ENCODE results near the gene UBB. TPM values are rescaled to one million over a fixed set of nuclear protein-coding genes. Genes with fewer than 3 reads are reported as not detected.
"Not testable (repeated sequence)": the region's sequence is repeated elsewhere in the genome, so short reads cannot be mapped to it uniquely, and the experiment has no call there.

Gene UBB
- total RNA-seq, 2 experiments from 2014 or later: 1,415 to 1,441 TPM

DNA sequence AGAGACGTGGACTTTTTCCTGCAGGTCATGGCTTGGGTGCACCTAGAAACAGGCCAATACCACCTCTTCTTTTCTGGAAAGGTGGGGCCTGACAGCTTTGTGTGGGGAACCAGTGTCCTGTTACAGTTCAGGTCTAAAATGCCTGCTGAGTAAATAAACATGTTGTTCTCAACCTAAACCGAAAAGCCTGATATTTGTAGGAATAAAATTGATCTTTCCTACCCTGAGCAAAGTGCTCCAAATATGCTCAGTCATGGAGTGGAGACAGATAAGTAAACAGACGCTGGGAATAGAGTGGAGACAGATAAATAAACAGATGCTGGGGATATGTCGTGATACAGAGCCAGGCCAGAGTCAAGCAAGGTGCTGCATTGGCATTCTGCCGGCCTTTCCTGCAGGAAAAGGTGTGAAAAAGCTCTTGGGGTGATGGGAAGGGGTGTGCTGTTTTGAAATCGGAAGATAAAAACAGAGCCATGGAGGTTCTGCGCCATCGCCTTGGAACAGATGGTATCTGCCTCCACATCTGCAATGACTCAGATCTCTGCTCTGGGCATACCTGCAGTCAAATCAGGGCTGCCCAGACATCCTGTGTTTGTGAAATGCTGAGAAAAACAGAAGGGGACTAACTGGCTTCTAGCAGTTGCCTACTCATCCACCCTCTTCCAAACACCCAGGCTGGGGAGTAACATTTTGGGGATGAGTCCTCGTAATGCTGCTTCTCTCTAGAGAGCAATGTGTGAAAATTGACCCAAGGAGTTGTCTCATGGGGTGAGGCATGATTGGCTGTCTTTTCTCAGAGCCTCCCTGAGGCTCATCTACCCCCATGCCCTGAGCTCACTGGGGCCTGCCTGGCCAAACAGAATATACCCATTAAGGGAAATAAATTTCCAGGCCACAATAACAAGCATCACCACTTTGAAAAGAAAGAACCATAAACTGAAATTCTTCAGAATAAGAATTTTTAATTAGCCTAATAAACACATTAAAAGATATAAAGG is 17.7 kb downstream of the UBB start:
- DNase-seq: no peak
- Mint-ChIP-seq H3K27me3 (ENCODE audit: low read depth) (peaks cover 1% of the 10 kb centered on the region), H3K4me3 (no peak overlapping the region), H3K27ac (no peak overlapping the region), H3K4me1 (ENCODE audit: low read depth) (peaks cover 9% of the 10 kb centered on the region), H3K36me3 (ENCODE audit: low read depth) (no peaks in the 10 kb centered on the region), H3K9me3 (ENCODE audit: insufficient read depth) (no peaks in the 10 kb centered on the region)
- ATAC-seq: no peak
- POLR2A ChIA-PET: no interaction called here
- CTCF ChIA-PET: interaction anchor here (1.1 kb wide), 1 partner anchor 17 kb away, joined by 3 read pairs; the partner anchor contains the start of gene TRPV2

DNA sequence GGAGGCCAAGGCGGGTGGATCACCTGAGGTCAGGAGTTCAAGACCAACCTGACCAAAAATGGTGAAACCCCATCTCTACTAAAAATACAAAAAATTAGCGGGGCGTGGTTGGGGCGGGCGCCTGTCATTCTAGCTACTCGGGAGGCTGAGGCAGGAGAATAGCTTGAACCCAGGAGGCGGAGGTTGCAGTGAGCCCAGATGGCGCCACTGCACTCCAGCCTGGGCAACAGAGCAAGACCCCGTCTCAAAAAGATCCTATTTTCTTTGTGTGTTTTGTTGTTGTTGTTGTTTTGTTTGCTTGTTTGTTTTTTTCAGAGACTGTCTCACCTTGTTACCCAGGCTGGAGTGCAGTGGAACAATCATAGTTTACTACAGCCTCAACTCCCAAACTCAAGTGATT is 23.0 kb downstream of the UBB start:
- not testable (repeated sequence) for H3K27ac Mint-ChIP-seq; H3K9me3 Mint-ChIP-seq (ENCODE audit: insufficient read depth); H3K36me3 Mint-ChIP-seq (ENCODE audit: low read depth); H3K4me3 Mint-ChIP-seq; DNase-seq; ATAC-seq; H3K4me1 Mint-ChIP-seq (ENCODE audit: low read depth)
- ChIA-PET CTCF (interaction anchor here (2.4 kb wide), 1 partner anchor 12 kb away, joined by 12 read pairs; the partner anchor contains the start of gene TRPV2), POLR2A (interaction anchor here (0.9 kb wide), 1 partner anchor 36 kb away, joined by 3 read pairs; no protein-coding TSS in a partner anchor)
- peaks cover 16% of the 10 kb centered on the region for H3K27me3 Mint-ChIP-seq (ENCODE audit: low read depth)

DNA sequence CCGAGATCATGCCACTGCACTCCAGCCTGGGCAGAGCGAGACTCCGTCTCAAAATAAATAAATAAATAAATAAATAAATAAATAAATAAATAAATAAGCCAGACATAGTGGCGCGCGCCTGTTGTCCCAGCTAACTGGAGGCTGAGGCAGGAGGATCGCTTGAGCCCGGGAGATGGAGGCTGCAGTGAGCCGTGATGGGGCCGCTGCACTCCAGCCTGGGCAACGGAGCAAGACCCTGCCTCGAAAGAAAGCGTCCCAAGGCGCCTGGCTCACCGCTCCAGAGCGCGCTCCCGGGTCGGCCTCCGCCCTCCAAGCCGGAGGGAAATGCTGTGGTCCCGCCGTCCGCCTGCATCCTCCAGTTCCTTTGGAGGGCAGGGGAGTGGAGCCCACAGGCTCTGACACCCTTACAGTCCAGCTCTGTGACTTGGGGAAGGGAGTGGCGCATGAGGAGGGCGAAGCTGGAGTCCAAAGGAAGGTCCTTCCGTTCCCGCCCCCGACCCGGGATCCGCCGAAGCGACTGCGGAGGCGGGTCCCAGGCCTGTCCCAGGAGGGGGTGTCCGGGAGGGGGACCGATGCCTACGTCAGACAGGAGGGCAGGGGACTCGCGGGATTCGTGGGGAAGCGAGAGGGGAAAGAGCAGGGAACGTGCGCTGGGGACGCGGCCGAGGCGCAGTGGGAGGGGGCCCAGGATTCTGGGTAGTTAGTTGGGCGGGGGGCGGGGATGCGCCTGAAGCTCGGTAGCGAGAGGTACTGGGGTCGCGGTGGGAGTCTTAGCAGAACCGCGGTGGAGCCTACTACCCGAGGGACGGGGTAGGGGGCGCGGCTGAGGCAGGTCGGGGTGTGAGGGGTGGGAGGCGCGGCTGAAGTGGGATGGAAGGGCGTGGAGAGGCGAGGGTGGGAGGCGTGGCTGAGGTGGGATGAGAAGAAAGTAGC is 26.1 kb downstream of the UBB start:
- Mint-ChIP-seq H3K27me3 (ENCODE audit: low read depth) (peaks cover 16% of the 10 kb centered on the region), H3K4me3 (no peak overlapping the region)
- CTCF ChIA-PET: interaction anchor here (1.0 kb wide), 1 partner anchor 9 kb away, joined by 3 read pairs; no protein-coding TSS in a partner anchor

DNA sequence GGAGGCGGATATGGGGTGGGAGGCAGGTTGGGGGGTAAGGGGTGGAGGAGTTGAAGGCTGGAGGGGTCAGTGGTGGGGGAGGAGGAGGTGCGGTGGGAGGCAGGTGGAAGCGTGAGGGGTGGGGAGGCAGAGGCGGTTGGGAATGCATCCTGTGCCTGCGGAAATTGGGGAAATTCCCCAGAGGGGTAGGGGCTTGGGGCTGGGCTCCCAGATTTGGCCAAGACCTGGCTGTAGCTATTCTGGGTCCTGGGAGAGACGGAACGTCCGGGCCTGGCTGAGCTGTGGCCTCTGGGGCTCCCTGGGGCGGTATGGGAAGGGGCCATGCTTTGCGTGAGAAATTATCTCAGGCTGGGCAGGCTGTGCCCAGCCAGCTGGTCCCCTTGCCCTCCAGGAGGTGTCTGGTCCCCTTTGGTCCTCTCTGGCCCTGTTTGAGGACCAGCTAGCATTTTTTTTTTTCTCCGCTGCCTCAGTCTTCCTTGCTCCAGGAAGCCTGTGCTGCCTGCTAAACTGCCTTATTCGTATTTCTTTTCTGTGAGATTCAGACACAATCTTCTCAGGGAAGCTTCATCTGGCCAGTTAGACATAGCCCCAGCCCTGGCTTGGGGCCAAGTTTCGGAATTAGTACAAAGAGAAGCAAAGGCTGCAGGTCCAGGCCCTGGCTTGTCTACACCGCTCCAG is 27.2 kb downstream of the UBB start:
- no peaks in the 10 kb centered on the region for H3K36me3 Mint-ChIP-seq (ENCODE audit: low read depth)
- DNase-seq (no peak), ATAC-seq (no peak)
- H3K27me3 Mint-ChIP-seq (ENCODE audit: low read depth): peaks cover 16% of the 10 kb centered on the region
- H3K27ac Mint-ChIP-seq: no peak overlapping the region
- peaks cover 5% of the 10 kb centered on the region for H3K4me1 Mint-ChIP-seq (ENCODE audit: low read depth)
- CTCF ChIA-PET: interaction anchor here (1.1 kb wide), 1 partner anchor 20 kb away, joined by 3 read pairs; no protein-coding TSS in a partner anchor
- POLR2A ChIA-PET: no interaction called here
- no peaks in the 10 kb centered on the region for H3K9me3 Mint-ChIP-seq (ENCODE audit: insufficient read depth)
- H3K4me3 Mint-ChIP-seq: no peak overlapping the region

More for the DNA sequence above, 26.1 kb downstream of the UBB start:
- ATAC-seq: no peak
- DNase-seq: no peak
- Mint-ChIP-seq H3K36me3 (ENCODE audit: low read depth) (no peaks in the 10 kb centered on the region), H3K4me1 (ENCODE audit: low read depth) (peaks cover 5% of the 10 kb centered on the region), H3K27ac (no peak overlapping the region), H3K9me3 (ENCODE audit: insufficient read depth) (no peaks in the 10 kb centered on the region)
- POLR2A ChIA-PET: no interaction called here

- H3K27ac Mint-ChIP-seq: peak within 1 kb of the TSS; percentile 100
- ChIA-PET POLR2A (interaction anchor here (0.6 to 6.2 kb wide), 14 partner anchors 12 to 386 kb away, joined by 3 to 66 read pairs (median 4); partner anchors contain the start of genes CENPV and UBB), CTCF (interaction anchor here (0.6 to 5.0 kb wide), 28 partner anchors 8 to 823 kb away, joined by 3 to 88 read pairs (median 5); partner anchors contain the start of genes CENPV, PIGL and UBB)
- ATAC-seq (peak; percentile 55), DNase-seq (peak; percentile 78)
- H3K27me3 Mint-ChIP-seq (ENCODE audit: low read depth): no peaks in the 10 kb centered on the region
- peaks cover 35% of the 10 kb centered on the region for H3K36me3 Mint-ChIP-seq (ENCODE audit: low read depth)
- peak within 1 kb of the TSS; percentile 99 for H3K4me3 Mint-ChIP-seq
- no peaks in the 10 kb centered on the region for H3K9me3 Mint-ChIP-seq (ENCODE audit: insufficient read depth)
- H3K4me1 Mint-ChIP-seq (ENCODE audit: low read depth): peaks cover 46% of the 10 kb centered on the region
Measured at GRCh38 chr17:16415031-16415924, 34.4 kb downstream of the UBB start, which contains the start of gene TRPV2. Gene TRPV2, plus strand, starts transcription at chr17:16415571. Its CDS starts 2,098 bp downstream, at chr17:16417669.

DNA sequence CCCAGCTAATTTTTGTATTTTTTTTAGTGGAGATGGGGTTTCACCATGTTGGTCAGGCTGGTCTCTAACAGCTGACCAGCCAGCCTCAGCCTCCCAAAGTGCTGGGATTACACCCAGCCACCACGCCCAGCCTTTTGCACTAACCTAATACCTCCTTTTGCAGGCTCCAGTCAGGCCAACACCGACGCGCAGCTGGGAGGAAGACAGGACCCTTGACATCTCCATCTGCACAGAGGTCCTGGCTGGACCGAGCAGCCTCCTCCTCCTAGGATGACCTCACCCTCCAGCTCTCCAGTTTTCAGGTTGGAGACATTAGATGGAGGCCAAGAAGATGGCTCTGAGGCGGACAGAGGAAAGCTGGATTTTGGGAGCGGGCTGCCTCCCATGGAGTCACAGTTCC is 36.5 kb downstream of the UBB start:
- Mint-ChIP-seq H3K36me3 (ENCODE audit: low read depth) (peaks cover 53% of the 10 kb centered on the region), H3K27me3 (ENCODE audit: low read depth) (no peaks in the 10 kb centered on the region), H3K9me3 (ENCODE audit: insufficient read depth) (no peaks in the 10 kb centered on the region), H3K4me1 (ENCODE audit: low read depth) (peaks cover 52% of the 10 kb centered on the region), H3K4me3 (peak overlapping the region; percentile 99), H3K27ac (peak overlapping the region; percentile 100)
- ChIA-PET CTCF (interaction anchor here (1.0 to 5.0 kb wide), 3 partner anchors 11 to 53 kb away, joined by 3 to 88 read pairs (median 27); no protein-coding TSS in a partner anchor), POLR2A (interaction anchor here (0.6 to 6.2 kb wide), 3 partner anchors 19 to 36 kb away, joined by 3 to 66 read pairs (median 57); partner anchors contain the start of gene UBB)
- no peak for ATAC-seq
- no peak for DNase-seq

DNA sequence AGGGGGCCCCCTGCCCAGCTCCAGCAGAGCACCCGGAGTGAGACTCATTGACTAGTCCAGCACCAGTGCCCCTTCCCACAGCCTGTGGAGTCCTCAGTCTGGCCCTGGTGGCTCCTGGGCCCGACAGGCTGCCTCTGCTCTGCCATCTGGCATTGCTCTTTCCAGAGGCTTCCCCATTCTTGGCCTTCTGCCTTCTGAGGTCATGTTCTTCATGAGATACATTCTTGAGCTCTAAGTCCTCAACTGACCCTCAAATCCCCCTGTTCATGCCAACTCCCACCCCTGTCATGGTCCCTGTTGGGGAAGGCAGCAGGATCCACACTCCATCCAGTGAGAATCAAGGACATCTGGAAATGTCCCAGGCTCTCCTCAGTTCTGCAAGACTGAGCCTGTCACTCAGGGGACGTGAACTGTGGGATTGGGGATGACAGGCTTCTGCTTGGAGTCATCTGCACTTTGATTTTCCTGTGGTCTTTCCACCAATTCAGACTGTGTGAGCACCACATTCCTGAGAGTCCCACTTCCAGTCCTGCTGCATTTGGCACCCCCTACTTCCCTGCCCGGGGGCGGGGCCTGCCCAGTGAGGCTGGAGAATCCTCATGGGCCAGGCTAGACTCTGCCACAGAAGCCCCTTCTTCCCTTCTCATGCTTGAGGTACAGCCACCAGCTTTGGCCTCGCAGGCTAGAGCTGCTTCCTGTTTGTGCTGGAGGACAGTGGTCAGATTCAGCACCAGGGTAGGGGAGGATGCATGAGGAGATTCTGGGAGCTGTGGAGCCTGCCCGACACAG is 37.2 kb downstream of the UBB start:
- peak overlapping the region; percentile 57 for H3K4me3 Mint-ChIP-seq
- peaks cover 53% of the 10 kb centered on the region for H3K4me1 Mint-ChIP-seq (ENCODE audit: low read depth)
- DNase-seq: no peak
- H3K27ac Mint-ChIP-seq: peak overlapping the region; percentile 81
- H3K9me3 Mint-ChIP-seq (ENCODE audit: insufficient read depth): no peaks in the 10 kb centered on the region
- ChIA-PET CTCF (interaction anchor here (1.4 to 5.0 kb wide), 4 partner anchors 10 to 54 kb away, joined by 3 to 88 read pairs (median 16); no protein-coding TSS in a partner anchor), POLR2A (interaction anchor here (1.6 to 6.2 kb wide), 4 partner anchors 19 to 37 kb away, joined by 5 to 66 read pairs (median 32); partner anchors contain the start of gene UBB)
- peaks cover 58% of the 10 kb centered on the region for H3K36me3 Mint-ChIP-seq (ENCODE audit: low read depth)
- ATAC-seq: no peak
- H3K27me3 Mint-ChIP-seq (ENCODE audit: low read depth): no peaks in the 10 kb centered on the region

DNA sequence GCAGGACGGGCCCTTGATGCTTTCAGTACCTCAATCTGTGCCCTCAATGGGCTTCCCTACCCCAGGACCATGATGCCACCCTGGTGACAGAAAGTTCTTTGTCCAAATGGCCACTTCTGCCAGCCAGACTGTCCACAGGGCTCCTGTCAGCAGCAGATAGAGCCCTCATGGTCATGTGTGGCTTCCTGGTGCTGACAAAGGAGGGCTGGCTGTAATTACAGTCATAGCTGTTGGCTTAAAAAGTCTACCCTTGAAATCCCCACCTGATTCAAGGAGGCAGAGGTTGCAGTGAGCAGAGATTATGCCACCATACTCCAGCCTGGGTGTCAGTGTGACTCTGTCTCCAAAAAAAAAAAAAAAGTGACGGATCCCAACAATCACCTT is 37.8 kb downstream of the UBB start:
- ATAC-seq (no peak), DNase-seq (no peak)
- H3K36me3 Mint-ChIP-seq (ENCODE audit: low read depth): peaks cover 62% of the 10 kb centered on the region
- POLR2A ChIA-PET: interaction anchor here (1.0 to 6.2 kb wide), 4 partner anchors 18 to 66 kb away, joined by 5 to 57 read pairs (median 6); partner anchors contain the start of gene UBB
- H3K4me3 Mint-ChIP-seq: peak overlapping the region; percentile 57
- H3K27me3 Mint-ChIP-seq (ENCODE audit: low read depth): no peaks in the 10 kb centered on the region
- H3K27ac Mint-ChIP-seq: peak overlapping the region; percentile 81
- CTCF ChIA-PET: interaction anchor here (1.4 to 5.0 kb wide), 3 partner anchors 10 to 54 kb away, joined by 3 to 27 read pairs (median 5); no protein-coding TSS in a partner anchor
- no peaks in the 10 kb centered on the region for H3K9me3 Mint-ChIP-seq (ENCODE audit: insufficient read depth)
- H3K4me1 Mint-ChIP-seq (ENCODE audit: low read depth): peaks cover 53% of the 10 kb centered on the region

Data from activated CD8-positive, alpha-beta T cell treated with anti-CD3 and anti-CD28 coated beads, Interleukin-2, amount 10 ng/mL, durations not matched to agents 7 days and 5 days (primary cell).